HEK293 (cell line): ENCODE measurements around the gene AMPH.

Experiments
- CTCF ChIP-seq: fragments of 450-650 bp; formaldehyde crosslinking; IDR thresholded peaks from 2 replicates; pipeline ENCODE4 v1.5.1; 2016; ENCODE audit warnings: missing biosample characterization, missing genetic modification characterization
- HOXD13 ChIP-seq: sonication (generic); formaldehyde crosslinking; IDR thresholded peaks from 2 replicates; pipeline ENCODE4 v1.8.0; 2022; ENCODE audit warnings: missing genetic modification reagents, borderline replicate concordance
- MZF1 ChIP-seq: fragments of 450-650 bp; formaldehyde crosslinking; IDR thresholded peaks from 2 replicates; pipeline ENCODE4 v1.5.1; 2017; ENCODE audit warnings: missing biosample characterization, missing genetic modification characterization, borderline replicate concordance
- OSR2 ChIP-seq: fragments of 450-650 bp; formaldehyde crosslinking; IDR thresholded peaks from 2 replicates; pipeline ENCODE4 v1.5.1; 2016; ENCODE audit warnings: missing biosample characterization, missing genetic modification characterization
- REPIN1 ChIP-seq: fragments of 450-650 bp; formaldehyde crosslinking; IDR thresholded peaks from 2 replicates; pipeline ENCODE4 v1.5.1; 2017; ENCODE audit warnings: missing biosample characterization, missing genetic modification characterization, low read depth
- REST ChIP-seq: fragments of 450-650 bp; formaldehyde crosslinking; IDR thresholded peaks from 2 replicates; pipeline ENCODE4 v1.5.1; 2016; ENCODE audit warnings: missing biosample characterization, missing genetic modification characterization
- TCF7L2 ChIP-seq: IDR thresholded peaks from 2 replicates; pipeline ENCODE4 v1.6.1; 2011; ENCODE audit warnings: low read depth, mild to moderate bottlenecking, inconsistent platforms, low read length, moderate library complexity, borderline replicate concordance
- YY1 ChIP-seq: fragments of 450-650 bp; formaldehyde crosslinking; IDR thresholded peaks from 2 replicates; pipeline ENCODE4 v1.5.1; 2018; ENCODE audit warnings: missing biosample characterization, missing genetic modification characterization
- ZBTB48 ChIP-seq: fragments of 450-650 bp; formaldehyde crosslinking; IDR thresholded peaks from 2 replicates; pipeline ENCODE4 v1.5.1; 2016; ENCODE audit warnings: missing biosample characterization, missing genetic modification characterization
- ZBTB49 ChIP-seq: fragments of 450-650 bp; formaldehyde crosslinking; IDR thresholded peaks from 2 replicates; pipeline ENCODE4 v1.5.1; 2016; ENCODE audit warnings: missing biosample characterization, missing genetic modification characterization, low read depth
- ZNF239 ChIP-seq: fragments of 450-650 bp; formaldehyde crosslinking; IDR thresholded peaks from 2 replicates; pipeline ENCODE4 v1.5.1; 2016; ENCODE audit warnings: missing biosample characterization, missing genetic modification characterization
- ZNF24 ChIP-seq: fragments of 450-650 bp; formaldehyde crosslinking; IDR thresholded peaks from 2 replicates; pipeline ENCODE4 v1.5.1; 2016; ENCODE audit warnings: missing biosample characterization, missing genetic modification characterization
- ZNF311 ChIP-seq: fragments of 450-650 bp; formaldehyde crosslinking; IDR thresholded peaks from 2 replicates; pipeline ENCODE4 v1.5.1; 2017; ENCODE audit warnings: missing biosample characterization, missing genetic modification characterization, borderline replicate concordance
- ZNF600 ChIP-seq: fragments of 450-650 bp; formaldehyde crosslinking; IDR thresholded peaks from 2 replicates; pipeline ENCODE4 v1.5.1; 2016; ENCODE audit warnings: missing biosample characterization, missing genetic modification characterization

- TF ChIP-seq CTCF (tag by site-specific recombination): no peak
- no peak for TF ChIP-seq ZNF311 (tag by site-specific recombination)
- no peak for TF ChIP-seq OSR2 (tag by site-specific recombination)
- no peak for TF ChIP-seq MZF1 (tag by site-specific recombination)
- no peak for TF ChIP-seq YY1
- no peak for TF ChIP-seq ZNF24 (tag by site-specific recombination)
- TF ChIP-seq ZBTB49 (tag by site-specific recombination): no peak
- no peak for TF ChIP-seq REST (tag by site-specific recombination)
- TF ChIP-seq HOXD13 (CRISPR knock-in tag): no peak
- no peak for TF ChIP-seq TCF7L2
- no peak for TF ChIP-seq ZNF239 (tag by site-specific recombination)
- TF ChIP-seq ZBTB48 (tag by site-specific recombination): no peak
- no peak for TF ChIP-seq REPIN1 (tag by site-specific recombination)
- TF ChIP-seq ZNF600 (tag by site-specific recombination): no peak
These were observed 44.4 kb upstream of the AMPH start for GRCh38 chr7:38675494-38676106.
